GM19452 (cell line): ENCODE measurements around the gene GFPT2.

Experiments
- ATAC-seq: cut with Tn5 transposase; IDR thresholded peaks from one replicate; pipeline ENCODE4 v1.9.1; 2021; ENCODE audit not compliant: unreplicated experiment

The GFPT2 gene

GRCh38 chr5:180378438-180379344 is 25.6 kb upstream of the GFPT2 start:
- no peak for ATAC-seq

GRCh38 chr5:180377556-180378197 is 24.5 kb upstream of the GFPT2 start:
- no peak for ATAC-seq

- ATAC-seq, result no peak
These were observed 23.4 kb upstream of the GFPT2 start for GRCh38 chr5:180376511-180376910.

- no peak for ATAC-seq
These were observed 22.8 kb upstream of the GFPT2 start for GRCh38 chr5:180375955-180376354.

- no peak for ATAC-seq
These were observed 22.2 kb upstream of the GFPT2 start for GRCh38 chr5:180375291-180375690.

- ATAC-seq, result no peak
These were observed 20.7 kb upstream of the GFPT2 start for GRCh38 chr5:180373870-180374269.

GRCh38 chr5:180373454-180373853 is 20.3 kb upstream of the GFPT2 start:
- ATAC-seq, result no peak

- ATAC-seq, result no peak
These were observed 18.8 kb upstream of the GFPT2 start for GRCh38 chr5:180371949-180372348.

- no peak for ATAC-seq
These were observed 17.9 kb upstream of the GFPT2 start for GRCh38 chr5:180370861-180371641.

- no peak for ATAC-seq
These were observed 14.9 kb upstream of the GFPT2 start for GRCh38 chr5:180367991-180368390.

GRCh38 chr5:180367300-180367699 is 14.2 kb upstream of the GFPT2 start:
- no peak for ATAC-seq

GRCh38 chr5:180366326-180366725 is 13.2 kb upstream of the GFPT2 start:
- ATAC-seq, result no peak

GRCh38 chr5:180365829-180366228 is 12.7 kb upstream of the GFPT2 start:
- no peak for ATAC-seq

GRCh38 chr5:180364306-180364856 is 11.2 kb upstream of the GFPT2 start:
- no peak for ATAC-seq

GRCh38 chr5:180360078-180360957 is 7.2 kb upstream of the GFPT2 start:
- no peak for ATAC-seq

GRCh38 chr5:180358694-180359093 is 5.6 kb upstream of the GFPT2 start:
- ATAC-seq, result no peak

- no peak for ATAC-seq
These were observed 5.0 kb upstream of the GFPT2 start for GRCh38 chr5:180358179-180358578.

GRCh38 chr5:180354966-180355365 is 1.8 kb upstream of the GFPT2 start:
- no peak for ATAC-seq

GRCh38 chr5:180353980-180354452 is 880 bp upstream of the GFPT2 start:
- ATAC-seq, result no peak
